Mammary epithelial cell (primary cell): ENCODE measurements around the gene PPP1R12B.

Experiments
- EZH2 ChIP-seq: IDR thresholded peaks from 2 replicates; pipeline ENCODE4 v1.6.1; 2012; ENCODE audit warnings: low read length, inconsistent platforms, borderline replicate concordance
- TF ChIP-seq, protein P1 (sequence below), 2 donors: IDR thresholded peaks in 1 of 2; conservative IDR thresholded peaks in 1 of 2; 2 replicates each; pipeline ENCODE4 v1.5.1; 2011 to 2012; ENCODE audit warnings: inconsistent platforms in 2 of 2, low read length in 2 of 2, mild to moderate bottlenecking in 2 of 2, control low read depth in 1 of 2, low read depth in 1 of 2; ENCODE audit not compliant: insufficient read depth in 1 of 2; ENCODE audit errors: extremely low read depth in 1 of 2

DNA sequence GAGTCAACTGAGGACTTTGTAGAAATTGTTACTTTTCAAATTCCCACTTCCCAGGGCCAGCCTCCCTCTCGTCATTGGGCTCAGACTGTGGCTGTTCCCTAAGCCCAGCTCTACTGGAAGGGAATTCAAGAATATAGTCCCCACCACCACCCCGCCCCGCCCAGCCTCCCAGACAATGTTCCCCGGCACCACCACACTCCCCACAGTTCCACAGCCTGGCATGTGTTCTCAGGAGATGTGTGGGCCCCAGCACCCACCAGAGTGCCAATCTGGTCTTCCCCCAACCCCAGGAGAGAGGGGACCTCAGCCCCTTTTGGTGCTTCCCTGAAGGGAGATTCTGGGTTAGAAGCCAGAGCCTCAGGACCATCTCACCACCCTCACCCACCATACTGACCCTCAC, 241.6 kb downstream of the PPP1R12B start:
- no peak for TF ChIP-seq EZH2
- TF ChIP-seq, protein P1, sequence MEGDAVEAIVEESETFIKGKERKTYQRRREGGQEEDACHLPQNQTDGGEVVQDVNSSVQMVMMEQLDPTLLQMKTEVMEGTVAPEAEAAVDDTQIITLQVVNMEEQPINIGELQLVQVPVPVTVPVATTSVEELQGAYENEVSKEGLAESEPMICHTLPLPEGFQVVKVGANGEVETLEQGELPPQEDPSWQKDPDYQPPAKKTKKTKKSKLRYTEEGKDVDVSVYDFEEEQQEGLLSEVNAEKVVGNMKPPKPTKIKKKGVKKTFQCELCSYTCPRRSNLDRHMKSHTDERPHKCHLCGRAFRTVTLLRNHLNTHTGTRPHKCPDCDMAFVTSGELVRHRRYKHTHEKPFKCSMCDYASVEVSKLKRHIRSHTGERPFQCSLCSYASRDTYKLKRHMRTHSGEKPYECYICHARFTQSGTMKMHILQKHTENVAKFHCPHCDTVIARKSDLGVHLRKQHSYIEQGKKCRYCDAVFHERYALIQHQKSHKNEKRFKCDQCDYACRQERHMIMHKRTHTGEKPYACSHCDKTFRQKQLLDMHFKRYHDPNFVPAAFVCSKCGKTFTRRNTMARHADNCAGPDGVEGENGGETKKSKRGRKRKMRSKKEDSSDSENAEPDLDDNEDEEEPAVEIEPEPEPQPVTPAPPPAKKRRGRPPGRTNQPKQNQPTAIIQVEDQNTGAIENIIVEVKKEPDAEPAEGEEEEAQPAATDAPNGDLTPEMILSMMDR (conservative IDR thresholded peaks at IDR 0.05 in 1 of 2, IDR thresholded peaks at IDR 0.05 in 1 of 2; ENCODE audit: extremely low read depth in 1 of 2, insufficient read depth in 1 of 2, low read depth in 1 of 2, low read length in 2 of 2) = no peak
